ENCODE data around the gene CHCHD6.

CHCHD6 gene

DNA sequence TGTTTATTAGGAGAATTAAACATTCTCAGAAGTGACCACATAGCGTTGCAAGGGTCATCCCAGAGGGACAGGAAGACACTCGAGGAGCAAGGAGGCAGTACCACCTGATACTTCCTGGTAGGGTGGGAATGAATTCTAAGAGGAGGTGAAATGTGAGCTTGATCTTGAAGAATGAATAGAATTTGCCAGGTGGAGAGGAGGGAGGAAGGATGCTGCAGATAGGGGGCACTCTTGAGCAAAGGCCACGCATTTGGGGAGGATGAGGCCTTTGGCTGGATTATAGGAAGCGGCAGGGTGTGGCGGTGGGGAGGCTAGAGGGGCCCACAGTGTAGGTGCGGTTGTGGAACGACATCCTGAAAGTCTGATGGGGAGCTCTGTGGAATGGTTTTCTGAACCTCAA lies 33.5 kb downstream of the CHCHD6 start:
- no peak overlapping the region for H3K9ac ChIP-seq (ENCODE audit: low read depth, low read length, poor library complexity)
- no peak for DNase-seq (ENCODE audit: low spot score)
- H4K91ac ChIP-seq (ENCODE audit: low read depth, low read length, poor library complexity) = no peak overlapping the region
- no peak overlapping the region for H3K23ac ChIP-seq (ENCODE audit: low read depth, low read length, poor library complexity)
- no peaks in the 10 kb centered on the region for H3K27me3 ChIP-seq (ENCODE audit: control insufficient read depth in 3 of 3, insufficient read depth in 3 of 3, low read depth in 1 of 3, low read length in 3 of 3)
- H3K79me1 ChIP-seq (ENCODE audit: low read depth, low read length) = no peaks in the 10 kb centered on the region
- H3K14ac ChIP-seq (ENCODE audit: low read length) = no peak overlapping the region
- H3K4ac ChIP-seq (ENCODE audit: low read length) = no peak overlapping the region
- no peak overlapping the region for H2BK120ac ChIP-seq (ENCODE audit: low read depth, low read length)
- no CpG with 5 or more reads among the region's 7 CpGs for WGBS, 2 donors (ENCODE audit: extremely low coverage in 2 of 2, insufficient read length in 2 of 2, insufficient replicate concordance in 1 of 2)
- H3K4me2 ChIP-seq (ENCODE audit: insufficient read depth, low read length, poor library complexity, severe bottlenecking) = no peak overlapping the region
- no peak overlapping the region for H4K8ac ChIP-seq (ENCODE audit: low read depth, low read length)
- H3K27ac ChIP-seq (replicated peaks; ENCODE audit: low read length) = no peak overlapping the region
- H3K9me3 ChIP-seq (replicated peaks in 1 of 2; ENCODE audit: control insufficient read depth in 2 of 2, insufficient read depth in 1 of 2, low read depth in 1 of 2, low read length in 2 of 2) = peaks cover 2 to 14% of the 10 kb centered on the region in 2 donors
- H2BK15ac ChIP-seq (ENCODE audit: low read length) = no peak overlapping the region
- no peak overlapping the region for H2AFZ ChIP-seq (ENCODE audit: low read length)
- no peaks in the 10 kb centered on the region for H3K4me1 ChIP-seq (ENCODE audit: control insufficient read depth in 2 of 2, insufficient read depth in 1 of 2, low read depth in 1 of 2, low read length in 2 of 2)
- H2AK5ac ChIP-seq (ENCODE audit: low read depth, low read length) = no peak overlapping the region
- peaks cover 15 to 40% of the 10 kb centered on the region in 2 donors for H3K36me3 ChIP-seq (replicated peaks in 1 of 2; ENCODE audit: control insufficient read depth in 2 of 2, insufficient read depth in 2 of 2, low read length in 2 of 2)
- no peak overlapping the region for H2BK5ac ChIP-seq (ENCODE audit: low read length)
- H2BK12ac ChIP-seq (ENCODE audit: low read length) = no peak overlapping the region
- no peak overlapping the region for H3K4me3 ChIP-seq (ENCODE audit: low read length in 2 of 2)
- no peak overlapping the region for H3K18ac ChIP-seq (ENCODE audit: low read length)

DNA sequence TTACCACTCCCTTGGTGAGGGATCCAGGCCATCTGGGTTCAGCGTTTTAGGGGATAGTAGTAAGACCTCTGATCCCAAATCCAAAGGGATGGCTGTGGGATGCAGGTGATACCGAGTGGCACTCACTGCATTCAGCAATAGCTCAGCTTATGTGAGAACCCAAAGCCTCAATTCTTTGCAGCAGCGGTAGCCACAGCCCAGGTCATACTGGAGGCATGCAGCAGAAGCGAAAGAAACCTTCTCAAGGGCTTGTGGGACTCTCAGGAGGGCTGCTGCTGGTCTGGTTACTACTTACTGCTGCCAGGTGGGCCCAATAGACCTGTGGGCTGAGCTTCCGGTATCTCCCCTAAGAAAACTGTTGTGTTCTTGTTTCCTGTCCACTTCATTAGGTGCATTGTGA lies 38.0 kb downstream of the CHCHD6 start:
- Histone ChIP-seq H3K36me3 (replicated peaks in 1 of 2; ENCODE audit: control insufficient read depth in 2 of 2, insufficient read depth in 2 of 2, low read length in 2 of 2) (peaks cover 2 to 5% of the 10 kb centered on the region in 2 donors), H3K4ac (ENCODE audit: low read length) (no peak overlapping the region), H3K9ac (ENCODE audit: low read depth, low read length, poor library complexity) (no peak overlapping the region), H3K9me3 (replicated peaks in 1 of 2; ENCODE audit: control insufficient read depth in 2 of 2, insufficient read depth in 1 of 2, low read depth in 1 of 2, low read length in 2 of 2) (peaks cover 2 to 14% of the 10 kb centered on the region in 2 donors), H4K8ac (ENCODE audit: low read depth, low read length) (no peak overlapping the region), H2AFZ (ENCODE audit: low read length) (no peak overlapping the region), H3K4me3 (ENCODE audit: low read length in 2 of 2) (no peak overlapping the region), H3K27me3 (ENCODE audit: control insufficient read depth in 3 of 3, insufficient read depth in 3 of 3, low read depth in 1 of 3, low read length in 3 of 3) (no peaks in the 10 kb centered on the region), H3K27ac (replicated peaks; ENCODE audit: low read length) (no peak overlapping the region), H3K18ac (ENCODE audit: low read length) (no peak overlapping the region), H2BK12ac (ENCODE audit: low read length) (no peak overlapping the region), H3K4me2 (ENCODE audit: insufficient read depth, low read length, poor library complexity, severe bottlenecking) (no peak overlapping the region), H2AK5ac (ENCODE audit: low read depth, low read length) (no peak overlapping the region), H3K23ac (ENCODE audit: low read depth, low read length, poor library complexity) (no peak overlapping the region), H3K79me1 (ENCODE audit: low read depth, low read length) (no peaks in the 10 kb centered on the region), H4K91ac (ENCODE audit: low read depth, low read length, poor library complexity) (no peak overlapping the region), H2BK5ac (ENCODE audit: low read length) (no peak overlapping the region), H3K4me1 (ENCODE audit: control insufficient read depth in 2 of 2, insufficient read depth in 1 of 2, low read depth in 1 of 2, low read length in 2 of 2) (peaks cover 0 to 3% of the 10 kb centered on the region in 2 donors), H3K14ac (ENCODE audit: low read length) (no peak overlapping the region), H2BK15ac (ENCODE audit: low read length) (no peak overlapping the region), H2BK120ac (ENCODE audit: low read depth, low read length) (no peak overlapping the region)
- DNase-seq (ENCODE audit: low spot score) = no peak
- no CpG with 5 or more reads among the region's 5 CpGs for WGBS, 2 donors (ENCODE audit: extremely low coverage in 2 of 2, insufficient read length in 2 of 2, insufficient replicate concordance in 1 of 2)

DNA sequence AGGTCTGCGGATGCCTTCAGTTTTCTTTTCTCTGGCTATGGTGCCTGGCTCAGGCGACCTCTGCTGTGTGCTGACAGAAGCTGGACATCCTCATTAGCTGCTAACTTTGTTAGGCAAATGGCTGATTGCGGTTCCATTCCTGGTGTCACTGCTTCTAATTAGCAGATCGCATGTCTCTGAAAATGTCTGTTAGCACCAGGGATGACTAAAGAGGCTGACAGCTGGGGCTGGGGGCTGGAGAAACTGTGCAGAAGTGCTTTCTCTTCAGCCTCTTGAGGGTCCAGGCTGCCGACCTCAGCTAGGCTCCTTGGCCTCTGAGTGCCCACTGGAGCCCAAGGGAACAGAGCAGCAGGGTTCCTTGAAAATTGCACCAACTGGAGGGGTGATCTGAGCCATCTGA lies 39.3 kb downstream of the CHCHD6 start:
- no peak overlapping the region for H4K91ac ChIP-seq (ENCODE audit: low read depth, low read length, poor library complexity)
- no peak for DNase-seq (ENCODE audit: low spot score)
- no peak overlapping the region for H3K27ac ChIP-seq (replicated peaks; ENCODE audit: low read length)
- peak overlapping the region; percentile 57 for H3K18ac ChIP-seq (ENCODE audit: low read length)
- no peak overlapping the region for H4K8ac ChIP-seq (ENCODE audit: low read depth, low read length)
- H3K9ac ChIP-seq (ENCODE audit: low read depth, low read length, poor library complexity) = no peak overlapping the region
- H3K4me2 ChIP-seq (ENCODE audit: insufficient read depth, low read length, poor library complexity, severe bottlenecking) = no peak overlapping the region
- peaks cover 0 to 3% of the 10 kb centered on the region in 2 donors for H3K4me1 ChIP-seq (ENCODE audit: control insufficient read depth in 2 of 2, insufficient read depth in 1 of 2, low read depth in 1 of 2, low read length in 2 of 2)
- H2BK15ac ChIP-seq (ENCODE audit: low read length) = no peak overlapping the region
- H2AFZ ChIP-seq (ENCODE audit: low read length) = no peak overlapping the region
- H3K4ac ChIP-seq (ENCODE audit: low read length) = no peak overlapping the region
- peaks cover 0 to 2% of the 10 kb centered on the region in 2 donors for H3K36me3 ChIP-seq (replicated peaks in 1 of 2; ENCODE audit: control insufficient read depth in 2 of 2, insufficient read depth in 2 of 2, low read length in 2 of 2)
- H3K14ac ChIP-seq (ENCODE audit: low read length) = no peak overlapping the region
- no peaks in the 10 kb centered on the region for H3K27me3 ChIP-seq (ENCODE audit: control insufficient read depth in 3 of 3, insufficient read depth in 3 of 3, low read depth in 1 of 3, low read length in 3 of 3)
- no CpG with 5 or more reads among the region's 5 CpGs for WGBS, 2 donors (ENCODE audit: extremely low coverage in 2 of 2, insufficient read length in 2 of 2, insufficient replicate concordance in 1 of 2)
- peak overlapping the region; percentile 50 for H2BK5ac ChIP-seq (ENCODE audit: low read length)
- H2BK120ac ChIP-seq (ENCODE audit: low read depth, low read length) = no peak overlapping the region
- no peaks in the 10 kb centered on the region for H3K79me1 ChIP-seq (ENCODE audit: low read depth, low read length)
- no peak overlapping the region for H3K4me3 ChIP-seq (ENCODE audit: low read length in 2 of 2)
- no peak overlapping the region for H3K23ac ChIP-seq (ENCODE audit: low read depth, low read length, poor library complexity)
- no peak overlapping the region for H2BK12ac ChIP-seq (ENCODE audit: low read length)
- peaks cover 2 to 14% of the 10 kb centered on the region in 2 donors for H3K9me3 ChIP-seq (replicated peaks in 1 of 2; ENCODE audit: control insufficient read depth in 2 of 2, insufficient read depth in 1 of 2, low read depth in 1 of 2, low read length in 2 of 2)
- no peak overlapping the region for H2AK5ac ChIP-seq (ENCODE audit: low read depth, low read length)

DNA sequence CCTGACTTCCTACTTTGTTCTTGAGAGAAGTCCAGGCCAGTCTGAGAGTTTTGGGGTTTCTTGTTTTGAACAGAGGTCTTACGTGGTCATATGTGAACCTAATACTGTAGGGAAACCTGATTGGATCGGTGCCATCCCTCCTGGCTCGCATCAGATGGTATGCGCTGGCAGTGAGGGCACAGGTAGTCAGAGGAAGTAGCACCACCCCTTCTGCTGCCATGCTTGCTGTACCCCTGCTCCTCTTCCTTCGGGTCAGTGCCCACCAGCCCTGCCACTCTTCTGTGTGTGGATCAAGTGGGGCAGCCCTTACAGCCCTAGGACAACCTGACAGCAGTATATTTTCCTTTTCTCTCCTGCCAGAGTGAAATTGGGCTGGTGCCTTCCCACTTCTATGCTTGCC lies 39.7 kb downstream of the CHCHD6 start:
- H2BK5ac ChIP-seq (ENCODE audit: low read length) = peak overlapping the region; percentile 50
- peaks cover 0 to 3% of the 10 kb centered on the region in 2 donors for H3K4me1 ChIP-seq (ENCODE audit: control insufficient read depth in 2 of 2, insufficient read depth in 1 of 2, low read depth in 1 of 2, low read length in 2 of 2)
- no peak overlapping the region for H2AFZ ChIP-seq (ENCODE audit: low read length)
- H4K91ac ChIP-seq (ENCODE audit: low read depth, low read length, poor library complexity) = no peak overlapping the region
- H2BK15ac ChIP-seq (ENCODE audit: low read length) = no peak overlapping the region
- H3K18ac ChIP-seq (ENCODE audit: low read length) = no peak overlapping the region
- H3K4ac ChIP-seq (ENCODE audit: low read length) = no peak overlapping the region
- H3K14ac ChIP-seq (ENCODE audit: low read length) = no peak overlapping the region
- no peak overlapping the region for H3K4me3 ChIP-seq (ENCODE audit: low read length in 2 of 2)
- H3K9me3 ChIP-seq (replicated peaks in 1 of 2; ENCODE audit: control insufficient read depth in 2 of 2, insufficient read depth in 1 of 2, low read depth in 1 of 2, low read length in 2 of 2) = peaks cover 2 to 14% of the 10 kb centered on the region in 2 donors
- H3K79me1 ChIP-seq (ENCODE audit: low read depth, low read length) = no peaks in the 10 kb centered on the region
- H3K9ac ChIP-seq (ENCODE audit: low read depth, low read length, poor library complexity) = no peak overlapping the region
- H4K8ac ChIP-seq (ENCODE audit: low read depth, low read length) = no peak overlapping the region
- H2BK12ac ChIP-seq (ENCODE audit: low read length) = no peak overlapping the region
- H2BK120ac ChIP-seq (ENCODE audit: low read depth, low read length) = no peak overlapping the region
- no peak overlapping the region for H3K23ac ChIP-seq (ENCODE audit: low read depth, low read length, poor library complexity)
- H3K4me2 ChIP-seq (ENCODE audit: insufficient read depth, low read length, poor library complexity, severe bottlenecking) = no peak overlapping the region
- DNase-seq (ENCODE audit: low spot score) = no peak
- H3K27ac ChIP-seq (replicated peaks; ENCODE audit: low read length) = no peak overlapping the region
- no peaks in the 10 kb centered on the region for H3K27me3 ChIP-seq (ENCODE audit: control insufficient read depth in 3 of 3, insufficient read depth in 3 of 3, low read depth in 1 of 3, low read length in 3 of 3)
- WGBS, 2 donors (ENCODE audit: extremely low coverage in 2 of 2, insufficient read length in 2 of 2, insufficient replicate concordance in 1 of 2) = no CpG with 5 or more reads among the region's 5 CpGs
- peaks cover 0 to 2% of the 10 kb centered on the region in 2 donors for H3K36me3 ChIP-seq (replicated peaks in 1 of 2; ENCODE audit: control insufficient read depth in 2 of 2, insufficient read depth in 2 of 2, low read length in 2 of 2)
- H2AK5ac ChIP-seq (ENCODE audit: low read depth, low read length) = no peak overlapping the region
